HG02943 (cell line): ENCODE data around the gene PEX14.

Experiments
- ATAC-seq: cut with Tn5 transposase; IDR thresholded peaks from one replicate; pipeline ENCODE4 v1.9.1; 2021; ENCODE audit warnings: mild to moderate bottlenecking, low read depth, moderate library complexity; ENCODE audit not compliant: unreplicated experiment

Gene PEX14

DNA sequence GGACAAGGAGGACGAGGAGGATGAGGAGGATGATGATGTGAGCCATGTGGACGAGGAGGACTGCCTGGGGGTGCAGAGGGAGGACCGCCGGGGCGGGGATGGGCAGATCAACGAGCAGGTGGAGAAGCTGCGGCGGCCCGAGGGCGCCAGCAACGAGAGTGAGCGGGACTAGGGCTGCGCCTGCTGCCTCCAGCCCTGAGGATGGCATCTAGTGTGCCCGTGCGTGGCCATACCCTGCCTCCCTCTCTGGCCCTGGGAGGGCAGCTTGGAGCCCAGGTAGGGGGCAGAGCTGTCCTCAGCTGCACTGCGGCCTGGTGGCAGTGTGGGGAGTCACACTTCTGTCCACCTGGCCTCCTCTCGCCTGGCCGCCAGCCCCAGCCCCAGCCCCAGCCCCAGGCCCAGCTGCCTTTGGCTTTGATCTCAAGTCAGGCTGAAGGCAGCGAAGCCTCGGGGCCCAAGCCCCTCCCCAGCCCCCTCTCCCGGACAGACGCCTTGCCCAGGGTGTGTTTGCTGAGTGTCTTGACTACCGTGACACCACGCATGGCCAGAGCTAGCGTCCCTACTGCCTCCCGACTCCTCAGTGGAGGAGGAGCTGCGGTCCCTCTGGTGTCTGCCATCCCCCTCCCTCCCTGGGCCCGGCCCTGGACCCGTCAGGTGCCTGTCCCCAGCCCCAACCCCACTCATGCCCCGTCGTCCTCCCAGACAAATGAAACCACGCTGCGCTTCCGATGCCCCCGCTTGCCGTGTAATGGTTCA, 155.2 kb downstream of the PEX14 start:
- ATAC-seq, result no peak

DNA sequence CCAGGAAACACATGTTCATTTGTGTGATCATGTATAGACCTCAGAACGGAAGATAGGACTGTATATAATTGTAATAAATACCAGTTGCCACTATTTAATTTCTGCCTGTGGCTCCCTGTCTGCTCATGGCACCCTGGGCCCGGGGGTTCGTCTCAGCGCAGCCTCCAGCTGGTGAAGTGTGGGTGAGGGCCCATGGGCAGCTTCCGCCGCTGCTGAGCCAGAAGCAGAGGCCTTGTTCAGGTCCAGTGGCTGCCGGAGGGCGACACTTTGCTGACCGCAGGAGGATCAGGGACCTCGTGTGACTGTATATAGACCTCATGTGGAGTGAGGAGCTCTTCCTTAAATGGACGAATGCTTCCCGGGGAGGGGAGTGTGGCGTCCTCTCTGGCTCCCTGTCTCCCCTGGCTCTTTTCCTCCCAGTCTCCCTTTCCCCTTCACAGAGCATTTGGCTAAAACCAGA, 155.9 kb downstream of the PEX14 start:
- ATAC-seq, result no peak

- ATAC-seq, result no peak
Measured at GRCh38 chr1:10631121-10631810, 156.5 kb downstream of the PEX14 start.

- ATAC-seq, result no peak
Measured at GRCh38 chr1:10631811-10632593, 157.3 kb downstream of the PEX14 start.

DNA sequence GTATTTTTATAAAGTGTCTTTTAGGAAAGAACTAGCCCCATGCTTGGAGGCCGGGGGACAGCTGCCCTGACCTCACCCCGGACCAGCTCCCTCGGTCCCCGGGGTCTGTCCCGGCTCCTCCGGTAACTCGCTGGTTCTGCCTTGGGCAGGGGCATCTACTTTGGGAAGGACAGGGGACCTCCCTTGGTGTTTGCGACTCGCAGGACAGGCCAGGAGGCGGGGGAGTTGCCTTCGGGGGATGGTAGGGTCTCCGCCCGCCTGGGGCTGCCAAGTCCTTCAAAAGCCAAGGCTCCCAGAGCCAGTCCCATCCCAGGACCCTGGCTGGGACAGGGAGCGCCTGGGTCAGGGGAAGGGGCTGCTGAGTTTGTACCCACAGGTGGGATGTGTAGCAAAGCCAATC, 157.9 kb downstream of the PEX14 start:
- ATAC-seq, result no peak

DNA sequence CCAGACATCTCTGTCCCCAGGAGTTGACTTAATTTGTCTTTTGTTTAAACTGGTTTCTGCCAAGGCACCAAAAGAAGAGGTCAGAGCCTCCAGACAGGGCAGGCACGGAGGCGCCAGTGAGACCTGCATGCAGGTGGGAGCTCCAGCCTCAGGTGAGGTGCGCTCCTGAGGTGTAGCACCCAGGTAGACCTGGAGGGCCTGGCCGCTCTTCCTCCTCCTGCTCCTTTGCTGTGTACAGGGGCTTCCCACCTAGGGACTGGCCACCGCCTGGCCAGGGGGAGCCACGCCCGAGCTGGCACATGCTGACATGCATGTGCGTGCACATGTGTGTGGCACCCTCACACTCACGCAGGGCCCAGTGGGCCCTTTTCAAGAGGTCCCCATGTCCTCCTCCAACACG, 158.7 kb downstream of the PEX14 start:
- ATAC-seq, result no peak

DNA sequence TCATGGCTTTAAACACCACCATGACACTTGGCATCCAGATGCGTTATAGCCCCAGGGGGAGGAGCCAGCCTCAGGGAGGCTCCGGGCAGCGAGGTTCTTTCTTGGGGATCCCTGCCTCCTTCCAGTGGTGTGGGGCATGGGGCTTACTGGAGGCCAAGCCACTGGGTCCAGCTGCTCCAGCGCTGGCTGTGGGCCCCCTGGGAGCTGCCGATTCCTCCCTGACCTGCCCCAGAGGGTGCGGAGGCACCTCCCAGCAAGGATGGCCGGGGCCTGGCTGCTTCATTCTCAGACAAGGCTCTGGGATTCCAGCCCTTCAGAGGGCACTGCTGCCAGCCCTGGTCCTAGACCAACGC, 159.3 kb downstream of the PEX14 start:
- ATAC-seq, result no peak

DNA sequence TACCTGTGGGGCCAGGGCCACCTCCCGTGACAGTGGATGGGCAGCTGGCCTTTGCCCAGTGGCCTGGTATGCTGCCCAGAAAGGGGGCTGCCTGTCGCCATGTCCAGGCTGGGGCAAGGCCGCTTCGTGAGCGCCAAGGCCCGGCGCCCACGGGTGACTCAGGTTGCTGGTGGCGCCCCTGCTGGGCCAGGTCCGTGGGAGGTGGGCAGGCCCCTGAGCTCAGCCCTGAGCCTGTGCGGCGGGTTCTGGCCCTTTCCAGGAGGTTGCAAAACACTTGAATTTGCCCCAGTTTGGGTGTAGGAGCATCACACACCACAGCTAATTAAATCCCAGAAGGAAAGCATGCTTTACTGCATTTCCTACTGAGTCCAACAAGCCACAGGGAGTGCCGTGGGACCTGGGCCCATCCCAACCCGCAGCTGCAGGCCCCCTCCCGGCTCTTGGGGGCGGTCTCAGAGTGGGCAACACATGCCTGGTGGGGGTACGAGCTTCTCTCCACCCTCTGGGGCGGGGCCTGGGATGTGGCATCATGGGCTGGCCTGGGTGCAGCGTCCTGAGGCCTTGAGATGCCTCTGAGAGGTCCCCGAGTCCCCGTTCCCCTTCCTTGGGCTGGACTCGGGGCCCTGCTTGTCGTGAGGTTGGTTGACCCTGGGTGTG, 159.8 kb downstream of the PEX14 start:
- no peak for ATAC-seq

DNA sequence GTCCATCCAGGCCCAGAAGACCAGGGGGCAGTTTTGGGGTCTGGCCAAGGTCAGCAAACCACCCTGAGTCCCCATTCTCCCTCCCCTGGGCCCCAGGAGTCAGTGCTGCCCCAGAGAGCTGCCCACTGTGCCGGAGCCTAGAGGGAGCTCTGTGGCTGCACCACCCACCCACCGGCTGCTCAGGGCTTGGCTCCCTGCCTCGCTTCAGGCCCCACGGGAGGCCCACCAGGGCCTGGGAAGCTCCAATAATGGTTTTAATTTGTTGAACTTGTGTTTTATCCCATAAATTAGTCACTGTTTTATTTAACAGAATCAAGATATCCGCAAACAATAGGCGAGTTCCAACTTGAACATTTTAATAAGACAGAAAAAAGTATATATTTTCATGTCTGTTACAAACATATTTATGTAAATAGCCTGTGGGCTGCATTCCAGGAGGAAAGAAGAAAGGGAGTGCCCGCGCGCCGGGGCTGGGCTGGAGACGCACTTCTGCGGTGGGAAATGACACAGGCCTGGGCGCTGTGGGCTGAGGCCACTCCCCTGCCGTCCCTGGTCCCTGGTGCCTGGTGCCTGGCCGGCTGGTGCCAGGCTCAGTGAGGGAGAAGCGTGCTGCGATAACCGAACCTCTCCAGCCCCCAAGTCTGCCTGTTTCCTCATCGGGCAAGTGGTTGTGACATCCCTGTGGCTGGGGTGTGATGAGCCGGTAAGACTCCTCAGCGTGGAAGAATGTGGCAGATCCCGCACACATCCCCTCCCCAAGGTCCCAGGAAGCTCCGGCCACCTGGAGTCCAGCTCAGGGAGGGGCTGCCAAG, 160.5 kb downstream of the PEX14 start:
- no peak for ATAC-seq

DNA sequence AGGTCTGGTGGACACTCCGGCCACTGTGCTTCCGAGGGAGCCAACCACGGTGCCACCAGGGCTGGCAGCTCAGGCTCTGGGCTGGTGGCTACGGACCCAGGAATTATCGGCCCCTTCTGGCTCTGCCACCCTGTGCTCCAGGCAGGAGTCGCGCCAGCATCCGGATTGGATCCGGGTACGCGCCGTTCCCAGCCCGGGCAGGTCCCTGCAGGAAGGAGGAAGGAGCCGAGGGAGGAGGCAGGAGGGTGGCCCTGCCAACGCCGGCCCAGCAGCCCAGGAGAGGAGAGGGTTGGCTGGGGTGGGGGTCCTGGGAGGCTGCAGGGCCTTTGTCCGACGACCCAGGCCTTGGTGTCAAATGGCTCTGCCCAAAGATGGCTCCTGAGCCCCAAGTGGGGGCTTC, 161.2 kb downstream of the PEX14 start:
- no peak for ATAC-seq

- no peak for ATAC-seq
Measured at GRCh38 chr1:10637400-10637799, 162.7 kb downstream of the PEX14 start.

- no peak for ATAC-seq
Measured at GRCh38 chr1:10637834-10638558, 163.2 kb downstream of the PEX14 start.

- ATAC-seq, result no peak
Measured at GRCh38 chr1:10638559-10639005, 163.8 kb downstream of the PEX14 start.

- no peak for ATAC-seq
Measured at GRCh38 chr1:10639011-10639774, 164.4 kb downstream of the PEX14 start.

DNA sequence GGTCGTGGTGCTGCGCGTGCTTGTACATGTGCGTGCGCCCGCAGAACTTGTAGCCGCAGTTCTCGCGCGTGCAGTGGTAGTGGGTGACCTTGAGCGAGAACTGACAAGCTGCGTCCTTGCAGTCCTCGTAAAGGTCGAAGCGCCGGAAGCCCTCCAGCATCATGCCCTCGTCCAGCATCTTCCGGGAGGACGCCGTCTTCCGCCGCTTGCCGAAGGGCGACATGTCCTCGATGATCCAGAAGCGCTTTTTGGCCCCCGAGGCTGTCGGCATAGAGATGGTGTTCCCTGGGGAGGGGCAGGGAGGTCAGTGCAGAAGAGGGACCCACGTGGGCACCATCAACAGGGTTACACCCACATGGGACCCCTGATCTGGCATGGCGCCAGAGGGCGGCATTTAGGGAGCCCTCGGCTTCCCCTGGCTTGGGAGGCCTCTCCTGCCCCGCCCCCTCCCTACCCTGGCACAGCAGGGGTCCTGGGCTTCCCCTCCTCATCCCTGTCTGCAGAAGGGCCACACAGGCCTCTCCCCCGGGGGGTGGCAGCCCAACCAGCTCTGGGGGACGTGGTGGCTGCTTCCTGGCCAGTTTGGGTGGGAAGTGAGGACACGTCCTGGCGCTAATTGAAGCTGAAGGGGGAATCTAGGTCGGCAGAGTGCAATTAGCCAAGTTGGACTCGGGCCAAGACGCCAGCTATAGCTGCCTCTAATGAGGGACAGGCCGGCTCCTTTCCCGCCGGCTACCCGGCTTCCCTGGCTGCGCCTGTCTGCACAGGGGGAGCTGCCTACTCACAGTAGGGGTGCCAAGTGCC, 165.2 kb downstream of the PEX14 start:
- no peak for ATAC-seq

- no peak for ATAC-seq
Measured at GRCh38 chr1:10640843-10641553, 166.2 kb downstream of the PEX14 start.

GRCh38 chr1:10641976-10642375, 167.2 kb downstream of the PEX14 start:
- no peak for ATAC-seq
